ENCODE measurements around the gene TBC1D5.
"Not testable (repeated sequence)": the region's sequence is repeated elsewhere in the genome, so short reads cannot be mapped to it uniquely, and the experiment has no call there.

Gene TBC1D5

GRCh38 chr3:17411157-17411877, 331.1 kb downstream of the TBC1D5 start:
- no peak for DNase-seq (ENCODE audit: low read depth in 2 of 2)

GRCh38 chr3:17407576-17407975, 334.9 kb downstream of the TBC1D5 start:
- DNase-seq (ENCODE audit: low read depth in 2 of 2), result no peak

GRCh38 chr3:17404548-17404947, 337.9 kb downstream of the TBC1D5 start:
- DNase-seq (ENCODE audit: low read depth in 2 of 2), result no peak

- DNase-seq (ENCODE audit: low read depth in 2 of 2), result no peak
Observed at GRCh38 chr3:17402442-17402841, 340.0 kb downstream of the TBC1D5 start.

GRCh38 chr3:17401912-17402311, 340.5 kb downstream of the TBC1D5 start:
- no peak for DNase-seq (ENCODE audit: low read depth in 2 of 2)

- no peak for DNase-seq (ENCODE audit: low read depth in 2 of 2)
Observed at GRCh38 chr3:17399586-17399985, 342.8 kb downstream of the TBC1D5 start.

GRCh38 chr3:17398959-17399551, 343.4 kb downstream of the TBC1D5 start:
- DNase-seq (ENCODE audit: low read depth in 2 of 2), result no peak

- DNase-seq (ENCODE audit: low read depth in 2 of 2), result no peak
Observed at GRCh38 chr3:17396036-17396435, 346.4 kb downstream of the TBC1D5 start.

GRCh38 chr3:17394541-17395155, 347.8 kb downstream of the TBC1D5 start:
- DNase-seq (ENCODE audit: low read depth in 2 of 2), result no peak

GRCh38 chr3:17392516-17392915, 349.9 kb downstream of the TBC1D5 start:
- DNase-seq (ENCODE audit: low read depth in 2 of 2), result not testable (repeated sequence)

- DNase-seq (ENCODE audit: low read depth in 2 of 2), result no peak
Observed at GRCh38 chr3:17390785-17391184, 351.6 kb downstream of the TBC1D5 start.

- no peak for DNase-seq (ENCODE audit: low read depth in 2 of 2)
Observed at GRCh38 chr3:17387108-17387507, 355.3 kb downstream of the TBC1D5 start.

- DNase-seq (ENCODE audit: low read depth in 2 of 2), result no peak
Observed at GRCh38 chr3:17386432-17386831, 356.0 kb downstream of the TBC1D5 start.

GRCh38 chr3:17384567-17385296, 357.7 kb downstream of the TBC1D5 start:
- DNase-seq (ENCODE audit: low read depth in 2 of 2), result no peak

GRCh38 chr3:17373304-17373703, 369.1 kb downstream of the TBC1D5 start:
- DNase-seq (ENCODE audit: low read depth in 2 of 2), result no peak

- no peak for DNase-seq (ENCODE audit: low read depth in 2 of 2)
Observed at GRCh38 chr3:17372362-17373210, 369.8 kb downstream of the TBC1D5 start.

- no peak for DNase-seq (ENCODE audit: low read depth in 2 of 2)
Observed at GRCh38 chr3:17369973-17370372, 372.5 kb downstream of the TBC1D5 start.

GRCh38 chr3:17367171-17367570, 375.3 kb downstream of the TBC1D5 start:
- no peak for DNase-seq (ENCODE audit: low read depth in 2 of 2)

- DNase-seq (ENCODE audit: low read depth in 2 of 2), result no peak
Observed at GRCh38 chr3:17360991-17361390, 381.4 kb downstream of the TBC1D5 start.

- DNase-seq (ENCODE audit: low read depth in 2 of 2), result no peak
Observed at GRCh38 chr3:17359911-17360310, 382.5 kb downstream of the TBC1D5 start.

- DNase-seq (ENCODE audit: low read depth in 2 of 2), result no peak
Observed at GRCh38 chr3:17357035-17357710, 385.3 kb downstream of the TBC1D5 start.

Data from stimulated activated CD8-positive, alpha-beta memory T cell treated with anti-CD3 and anti-CD28 coated beads, Interleukin-15, amount 100 ng/mL, for 4 hours (primary cell).